SKM-1 treated with dmso at 0.1 percent for 144 hours (cell line): ENCODE results near the gene DDX54.
"Not testable (repeated sequence)": the region's sequence is repeated elsewhere in the genome, so short reads cannot be mapped to it uniquely, and the experiment has no call there.

Source experiments
- DNase-seq: peaks from one replicate; lab custom pipeline; 2025; ENCODE audit not compliant: unreplicated experiment; lab: John Stamatoyannopoulos, UW

DDX54 gene

DNA sequence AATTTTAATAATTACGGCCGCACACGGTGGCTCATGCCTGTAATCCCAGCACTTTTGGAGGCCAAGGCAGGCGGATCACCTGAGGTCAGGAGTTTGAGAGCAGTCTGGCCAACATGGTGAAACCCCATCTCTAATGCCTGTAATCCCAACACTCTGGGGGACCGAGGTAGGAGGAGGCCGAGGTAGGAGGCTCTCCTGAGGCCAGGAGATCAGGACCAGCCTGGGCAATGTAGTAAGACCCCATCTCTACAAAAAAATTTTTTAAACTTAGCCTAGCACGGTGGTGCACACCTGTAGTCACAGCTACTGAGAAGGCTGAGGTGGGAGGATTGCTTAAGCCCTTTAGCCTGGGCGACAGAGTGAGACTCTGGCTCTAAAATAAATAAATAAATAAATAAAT is 41.3 kb downstream of the DDX54 start:
- no peak for DNase-seq

DNA sequence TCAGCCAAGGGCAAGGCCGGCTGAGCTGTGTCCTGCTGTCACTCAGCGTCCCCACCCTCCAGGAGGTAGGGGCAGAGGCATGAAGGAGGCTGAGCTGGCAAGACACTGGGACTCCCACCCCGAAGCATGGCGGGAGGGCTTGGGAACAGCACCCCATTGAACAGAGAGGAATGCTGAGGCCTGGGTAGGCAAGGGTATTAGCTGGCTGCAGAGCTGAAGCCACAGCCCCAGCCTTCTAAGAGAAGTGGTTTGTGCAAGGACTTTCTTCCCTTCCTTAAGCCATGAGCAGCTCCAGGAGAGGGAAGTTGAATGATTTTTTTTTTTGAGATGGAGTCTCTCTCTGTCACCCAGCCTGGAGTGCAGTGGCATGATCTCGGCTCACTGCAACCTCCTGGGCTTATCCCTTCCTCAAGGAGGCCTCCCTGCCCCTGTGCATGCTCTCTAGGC is 42.4 kb downstream of the DDX54 start:
- peak; percentile 28 for DNase-seq

DNA sequence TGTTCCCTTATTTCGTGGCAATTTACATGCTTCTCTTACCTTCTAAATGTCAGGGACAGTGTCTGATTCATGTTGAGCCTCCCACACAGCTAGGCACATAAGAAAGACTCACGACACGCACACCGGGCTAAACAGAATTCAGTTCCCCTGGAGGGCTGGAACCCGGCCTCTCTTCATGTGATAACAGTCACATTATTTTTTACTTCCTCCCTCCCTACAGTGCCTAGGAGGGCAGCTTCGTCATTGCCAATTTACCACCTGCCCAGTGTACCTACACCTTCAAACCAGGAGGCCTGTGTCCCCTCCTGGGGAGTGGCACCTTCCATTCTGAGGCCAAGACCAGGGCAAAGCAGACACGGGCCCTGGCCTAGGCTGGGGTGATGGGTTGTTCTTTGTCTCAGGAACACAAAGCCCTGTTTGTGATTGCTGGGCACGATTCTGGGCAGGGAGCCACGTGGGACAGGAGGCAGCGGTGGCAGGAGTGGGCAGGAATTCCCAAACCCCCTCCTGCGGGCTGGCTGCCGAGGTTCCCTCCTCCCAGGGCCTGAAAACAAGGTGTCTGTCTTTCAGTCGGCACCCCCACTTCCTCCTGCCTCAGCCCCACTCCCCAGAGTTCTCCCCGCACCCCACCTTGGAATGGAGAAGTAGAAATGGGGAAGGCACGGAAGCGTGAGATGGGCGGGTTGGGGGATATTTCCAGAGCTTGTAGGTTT is 42.9 kb downstream of the DDX54 start:
- DNase-seq = peak; percentile 58

DNA sequence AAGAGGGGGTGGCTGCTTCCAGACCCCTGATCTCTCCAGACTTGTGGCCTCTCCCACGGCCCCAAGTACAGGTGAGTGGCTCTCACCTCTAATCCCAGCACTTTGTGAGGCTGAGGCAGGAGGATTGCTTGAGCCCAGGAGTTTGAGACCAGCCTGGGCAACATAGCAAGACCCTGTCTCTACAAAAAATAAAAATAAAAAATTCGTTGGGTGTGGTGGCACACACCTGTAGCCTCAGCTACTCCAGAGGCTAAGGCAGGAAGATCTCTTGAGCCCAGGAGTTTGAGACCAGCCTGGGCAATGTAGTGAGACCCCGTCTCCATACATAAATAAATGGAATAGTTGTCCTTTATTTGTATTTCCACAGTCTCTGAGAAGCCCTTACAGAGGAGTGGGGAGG is 43.6 kb downstream of the DDX54 start:
- DNase-seq = not testable (repeated sequence)

DNA sequence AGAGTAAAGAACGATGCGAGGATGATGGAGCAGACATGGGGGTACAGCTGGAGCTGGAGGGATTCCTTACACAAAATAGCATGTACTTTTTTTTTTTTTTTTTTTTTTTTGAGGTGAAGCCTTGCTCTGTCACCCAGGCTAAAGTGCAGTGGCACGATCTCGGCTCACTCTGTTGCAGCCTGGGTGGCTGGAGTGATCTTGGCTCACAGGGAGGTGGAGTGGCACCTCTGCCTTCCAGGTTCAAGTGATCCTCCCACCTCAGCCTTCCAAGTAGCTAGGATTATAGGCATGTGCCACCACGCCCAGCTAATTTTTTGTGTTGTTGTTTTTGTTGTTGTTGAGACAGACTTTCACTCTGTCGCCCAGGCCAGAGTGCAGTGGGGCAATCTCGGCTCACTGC is 44.6 kb downstream of the DDX54 start:
- no peak for DNase-seq

DNA sequence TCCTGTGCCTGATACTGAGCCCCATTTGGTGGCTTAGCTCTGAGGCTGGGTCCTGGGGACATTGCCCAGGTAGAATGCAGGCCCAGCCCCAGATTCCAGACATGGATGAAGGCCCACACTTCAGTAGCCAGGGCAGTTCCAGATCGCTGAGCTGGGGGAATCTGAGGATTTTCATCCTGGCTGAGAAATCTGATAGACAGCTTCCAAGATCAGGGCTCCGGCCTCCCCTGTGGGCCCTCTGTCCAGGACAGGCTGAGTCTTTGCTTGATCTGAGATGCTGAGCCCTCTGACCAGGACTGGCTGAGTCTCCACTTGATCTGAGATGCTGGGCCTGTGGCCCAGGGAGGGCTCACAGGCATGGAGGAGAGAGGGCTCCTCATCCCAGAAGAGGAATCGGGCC is 46.5 kb downstream of the DDX54 start:
- DNase-seq = no peak

DNA sequence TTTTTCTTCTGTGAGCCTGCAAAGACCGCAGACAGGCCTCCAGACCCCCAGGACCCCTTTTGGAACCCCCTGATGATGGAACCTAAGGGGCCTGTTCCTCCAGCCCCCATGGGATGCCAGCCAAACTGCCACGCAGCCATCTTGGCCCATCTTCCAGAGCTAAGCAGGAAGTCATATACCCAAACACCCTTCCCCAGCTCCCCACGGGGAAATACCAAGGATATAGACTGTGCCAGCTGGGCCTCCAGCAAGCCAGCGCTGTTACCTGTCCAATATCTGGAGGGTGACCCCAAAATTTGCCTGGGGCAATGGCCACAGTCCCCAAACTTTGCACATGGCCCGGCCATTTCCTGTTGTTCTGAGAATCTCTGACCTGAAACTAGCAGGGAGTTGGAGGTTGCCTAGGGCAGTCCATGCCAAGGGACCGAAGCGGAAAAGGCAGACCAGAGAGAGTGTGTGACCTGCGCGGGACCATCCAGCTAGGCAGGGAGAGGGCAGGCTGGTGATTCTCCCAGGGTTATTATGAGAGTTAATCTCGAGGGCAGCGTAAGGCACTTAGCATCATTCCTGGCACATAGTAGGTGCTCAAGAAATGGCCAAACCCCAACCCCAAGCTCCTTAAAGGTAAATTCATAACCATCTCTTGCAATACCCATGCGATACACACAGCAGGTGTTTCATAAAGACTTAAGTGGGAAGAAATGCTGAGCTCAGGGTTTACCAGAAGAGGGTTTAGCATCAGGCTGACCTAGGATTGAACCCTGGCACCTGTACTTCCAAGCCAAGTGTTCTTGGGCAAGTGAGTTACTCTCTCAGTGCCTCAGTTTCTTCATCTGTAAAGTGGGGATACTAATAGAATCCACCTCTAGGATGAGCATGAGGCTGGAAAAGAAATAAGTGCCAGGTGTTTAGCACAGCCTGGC is 47.2 kb downstream of the DDX54 start:
- no peak for DNase-seq

DNA sequence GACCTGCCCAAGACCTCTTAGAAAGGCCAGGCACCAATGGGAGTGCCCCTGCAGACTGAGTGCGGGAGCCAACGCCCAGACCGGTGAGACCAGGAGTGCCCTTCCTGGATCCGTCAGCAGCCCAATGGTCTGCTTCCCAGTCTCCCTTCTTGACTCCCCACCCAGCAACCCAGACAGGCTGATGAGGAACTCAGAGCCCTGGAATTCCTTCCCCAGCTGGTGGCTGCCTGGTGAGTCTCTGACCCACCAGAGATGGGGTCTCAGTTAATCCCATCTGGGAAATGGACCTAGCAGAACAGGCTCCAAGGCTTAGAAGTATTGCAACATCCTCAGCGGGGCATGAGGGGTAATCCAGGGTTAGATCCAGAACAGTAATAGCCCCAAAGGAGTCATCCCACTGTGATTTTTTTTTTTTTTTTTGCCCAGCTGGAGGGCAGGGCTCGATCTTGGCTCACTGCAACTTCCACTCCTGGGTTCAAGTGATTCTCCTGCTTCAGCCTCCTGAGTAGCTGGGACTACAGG is 48.2 kb downstream of the DDX54 start:
- DNase-seq = no peak

DNA sequence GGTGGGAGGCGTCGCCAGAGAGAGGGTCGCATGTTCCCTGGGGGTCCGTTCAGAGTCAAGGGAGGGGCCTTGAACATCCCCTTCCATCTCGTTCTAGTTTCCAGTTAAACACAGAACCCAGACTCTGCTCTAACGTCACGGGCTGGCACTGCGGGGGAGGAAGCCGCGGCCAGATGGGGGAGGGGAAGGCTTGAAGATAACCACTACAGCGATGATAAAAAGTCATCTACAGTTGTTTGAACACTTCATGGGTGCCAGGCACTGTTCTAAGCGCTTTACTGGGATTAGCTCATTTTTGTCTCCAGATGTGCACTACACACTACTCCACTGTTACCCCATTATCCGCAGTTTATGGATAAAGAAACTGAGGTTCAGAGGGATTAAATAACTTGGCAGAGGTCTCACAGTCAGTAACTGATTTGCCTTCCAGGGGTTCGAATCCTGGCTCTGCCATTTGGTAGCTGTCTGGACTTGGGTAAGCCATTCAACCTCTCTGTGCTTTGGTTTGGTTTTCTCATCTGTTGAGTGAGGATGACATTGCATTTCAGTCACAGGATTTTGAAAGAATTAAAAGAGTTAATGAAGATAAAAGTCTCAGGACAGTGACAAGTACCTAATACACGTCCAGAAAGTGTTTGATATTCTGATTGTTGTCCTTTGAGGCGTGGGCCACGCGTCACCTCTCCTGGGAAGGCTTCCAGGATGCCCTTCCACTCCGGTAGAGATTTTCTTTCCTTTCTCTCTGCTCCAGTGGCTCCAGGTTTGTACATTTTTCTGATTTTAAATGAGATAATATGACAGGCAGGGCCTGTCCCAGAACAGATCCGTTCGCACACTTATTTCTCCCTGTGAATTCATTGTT is 48.9 kb downstream of the DDX54 start:
- DNase-seq = no peak

DNA sequence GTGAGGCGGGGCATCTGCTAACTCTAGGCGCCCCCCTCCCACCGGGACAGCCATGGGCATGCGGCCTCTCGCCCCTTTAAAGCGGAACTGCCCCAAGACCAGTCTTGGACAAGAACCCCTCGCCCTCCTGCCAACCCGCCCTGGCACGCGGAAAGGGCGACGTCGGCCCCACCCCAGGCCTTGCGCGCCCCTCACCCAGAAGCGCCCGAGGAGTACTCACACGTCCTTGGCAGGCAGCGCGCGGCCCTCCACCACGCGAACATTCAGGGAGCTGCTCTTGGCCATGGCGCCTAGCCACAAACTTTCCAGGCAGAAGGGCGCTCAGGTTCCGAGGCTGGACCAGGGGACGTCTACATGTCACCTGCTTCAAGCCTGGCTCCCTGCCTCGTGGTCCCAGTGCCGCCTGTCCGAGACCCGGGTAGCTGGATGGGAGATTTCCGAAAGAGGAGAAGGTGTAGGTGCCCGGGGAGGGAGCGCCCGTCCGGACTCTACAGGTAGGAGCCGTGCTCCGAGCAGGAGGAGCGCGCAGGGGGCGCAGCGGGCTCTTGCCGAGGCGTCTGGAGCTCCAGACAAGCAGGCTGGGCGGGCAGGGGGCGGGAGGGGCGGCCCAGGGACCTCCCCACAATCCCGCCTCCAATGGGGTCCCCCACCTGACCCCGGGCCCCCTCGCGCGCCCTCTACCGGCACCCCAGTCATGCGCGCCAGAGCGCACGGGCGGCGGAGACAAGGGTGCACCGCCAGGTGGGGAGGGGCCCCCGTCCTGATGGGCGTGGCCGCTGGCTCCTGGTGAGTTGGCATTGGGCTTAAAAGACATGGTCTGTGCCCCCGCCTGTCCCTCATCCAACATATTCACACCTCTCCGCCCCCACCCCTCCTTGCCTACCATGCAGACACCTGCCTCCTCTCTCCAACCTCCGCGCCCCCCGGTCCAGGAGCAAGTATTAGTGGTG is 49.8 kb downstream of the DDX54 start, which contains the start of gene RASAL1:
Gene RASAL1 (minus strand): TSS at position 584 of the 950 bp plus-strand sequence. CDS start 299 bp downstream, at position 285.
- peak; percentile 11 for DNase-seq

DNA sequence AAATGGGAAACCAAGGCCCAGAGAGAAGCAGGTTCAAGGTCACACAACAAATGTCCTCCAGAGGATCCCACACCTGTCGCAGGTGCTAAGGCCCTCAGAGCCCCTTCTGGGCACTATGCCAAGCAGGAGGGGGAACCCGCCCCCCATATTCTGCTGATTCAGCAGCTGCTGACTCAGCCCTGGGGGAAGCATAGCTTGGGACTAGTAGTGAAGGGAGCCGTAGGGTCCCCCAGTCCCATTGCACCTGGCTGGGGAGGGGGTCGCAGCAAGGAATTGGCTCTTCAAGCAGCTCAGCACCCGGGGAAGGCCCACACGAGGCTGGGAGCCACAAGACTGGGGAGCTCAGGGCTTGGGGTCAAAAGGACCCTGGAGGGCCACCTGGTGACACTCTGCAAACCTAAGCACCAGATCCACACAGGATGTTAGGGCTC is 50.7 kb downstream of the DDX54 start:
- no peak for DNase-seq

DNA sequence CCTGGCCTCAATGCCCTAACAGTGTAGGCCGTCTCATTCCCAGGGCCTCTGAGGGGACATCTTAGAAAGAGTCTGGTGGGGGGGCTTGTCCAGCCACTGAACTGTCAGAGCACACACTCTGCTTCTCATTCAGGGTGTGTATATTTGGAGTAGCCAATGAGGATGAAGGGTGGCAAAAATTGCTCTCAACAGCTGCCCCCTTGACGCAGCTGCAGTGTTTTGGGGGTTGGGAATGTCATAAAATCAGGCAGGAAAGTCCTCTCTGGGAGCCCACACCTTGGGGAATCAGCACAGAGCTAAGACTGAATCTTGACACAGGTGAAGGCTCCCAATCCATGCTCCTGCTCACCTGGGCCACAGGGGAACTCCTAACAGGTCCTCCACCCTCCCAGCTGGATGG is 51.2 kb downstream of the DDX54 start:
- DNase-seq = no peak

DNA sequence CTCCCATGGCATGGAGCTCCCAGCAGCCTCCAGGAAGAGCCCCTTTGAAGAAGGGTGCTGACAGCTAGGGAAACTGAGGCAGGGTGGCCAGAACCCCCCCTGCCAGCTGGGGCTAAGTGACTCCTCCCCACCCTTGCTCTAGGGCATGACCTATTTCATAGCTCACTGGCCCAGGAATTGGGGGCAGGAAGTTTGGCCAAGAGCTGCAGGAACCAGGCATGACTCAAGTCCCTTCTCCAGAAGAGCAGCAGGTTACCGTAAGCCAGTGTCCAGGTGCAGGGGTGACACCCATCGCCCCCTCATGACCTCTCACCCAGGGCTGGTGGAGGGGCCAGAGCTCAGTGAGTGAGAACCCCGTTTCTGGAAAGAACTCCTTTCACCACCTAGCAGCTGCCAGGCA is 51.6 kb downstream of the DDX54 start:
- DNase-seq = no peak

DNA sequence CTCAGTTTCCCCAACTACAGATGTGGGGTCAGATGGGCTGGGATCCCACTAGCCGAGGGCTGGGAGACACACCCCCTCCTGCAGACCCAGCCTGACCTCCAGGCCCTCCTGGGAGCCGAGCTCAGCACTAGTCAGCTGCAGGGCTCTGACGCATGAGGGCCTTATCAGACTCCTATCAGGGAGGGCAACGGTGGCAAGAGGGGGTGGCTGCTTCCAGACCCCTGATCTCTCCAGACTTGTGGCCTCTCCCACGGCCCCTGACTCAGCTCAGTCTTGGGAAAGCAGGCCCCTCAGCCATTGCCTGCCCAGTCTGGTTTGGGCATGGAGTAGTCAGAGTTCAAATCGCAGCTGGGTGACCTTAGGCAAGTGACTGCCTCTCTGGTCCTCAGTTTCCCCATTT is 52.2 kb downstream of the DDX54 start:
- no peak for DNase-seq

DNA sequence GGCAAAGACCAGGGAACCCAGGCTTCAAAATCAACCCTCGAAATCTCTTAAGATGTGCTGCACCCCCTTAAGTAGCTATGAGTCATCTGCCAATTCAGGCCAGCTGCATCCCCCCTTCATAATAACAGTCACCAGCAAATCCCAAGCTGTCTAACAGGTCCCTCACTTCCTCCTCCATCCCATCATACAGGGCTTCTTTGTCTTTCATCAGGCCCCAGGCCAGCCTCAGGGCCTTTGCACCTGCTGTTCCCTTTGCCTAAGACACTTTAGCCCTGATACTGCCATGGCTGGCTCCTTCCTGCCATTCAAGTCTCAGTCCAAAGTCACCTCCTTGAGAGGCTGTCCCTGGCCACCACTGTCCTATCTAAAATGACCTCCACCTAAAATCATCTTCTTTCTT is 53.7 kb downstream of the DDX54 start:
- DNase-seq = no peak

DNA sequence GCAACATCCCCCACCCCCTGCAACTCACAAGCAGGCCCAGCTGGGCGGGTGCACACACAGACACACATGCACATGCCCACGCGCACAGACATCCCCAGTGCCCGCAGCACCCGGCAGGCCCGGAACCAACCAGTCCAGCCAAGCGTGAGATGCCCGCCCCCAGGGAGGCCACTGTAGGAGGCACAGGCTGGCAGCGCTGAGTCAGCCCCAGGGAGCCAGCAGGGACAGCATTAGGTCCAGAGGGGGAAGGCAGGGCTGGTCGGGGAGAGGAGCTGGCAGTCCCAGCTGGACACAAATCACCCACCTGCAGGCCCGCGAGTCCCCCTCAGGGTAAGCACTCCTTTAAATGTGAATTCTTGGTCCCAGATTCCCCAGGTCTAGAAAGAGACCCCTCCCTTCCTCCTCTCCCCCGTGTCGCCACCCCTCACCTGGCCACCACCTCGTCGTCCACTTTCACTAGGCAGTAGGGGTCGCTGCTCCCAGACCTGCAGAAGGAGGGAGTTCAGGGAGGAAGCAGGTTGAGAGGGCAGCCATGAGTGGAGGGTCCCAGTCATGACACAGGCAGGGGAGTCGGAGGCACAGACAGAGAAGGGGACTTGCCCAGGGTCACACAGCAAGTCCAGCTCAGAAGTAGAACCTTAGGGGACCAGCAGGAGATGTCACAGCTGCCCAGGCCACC is 54.7 kb downstream of the DDX54 start:
- no peak for DNase-seq

DNA sequence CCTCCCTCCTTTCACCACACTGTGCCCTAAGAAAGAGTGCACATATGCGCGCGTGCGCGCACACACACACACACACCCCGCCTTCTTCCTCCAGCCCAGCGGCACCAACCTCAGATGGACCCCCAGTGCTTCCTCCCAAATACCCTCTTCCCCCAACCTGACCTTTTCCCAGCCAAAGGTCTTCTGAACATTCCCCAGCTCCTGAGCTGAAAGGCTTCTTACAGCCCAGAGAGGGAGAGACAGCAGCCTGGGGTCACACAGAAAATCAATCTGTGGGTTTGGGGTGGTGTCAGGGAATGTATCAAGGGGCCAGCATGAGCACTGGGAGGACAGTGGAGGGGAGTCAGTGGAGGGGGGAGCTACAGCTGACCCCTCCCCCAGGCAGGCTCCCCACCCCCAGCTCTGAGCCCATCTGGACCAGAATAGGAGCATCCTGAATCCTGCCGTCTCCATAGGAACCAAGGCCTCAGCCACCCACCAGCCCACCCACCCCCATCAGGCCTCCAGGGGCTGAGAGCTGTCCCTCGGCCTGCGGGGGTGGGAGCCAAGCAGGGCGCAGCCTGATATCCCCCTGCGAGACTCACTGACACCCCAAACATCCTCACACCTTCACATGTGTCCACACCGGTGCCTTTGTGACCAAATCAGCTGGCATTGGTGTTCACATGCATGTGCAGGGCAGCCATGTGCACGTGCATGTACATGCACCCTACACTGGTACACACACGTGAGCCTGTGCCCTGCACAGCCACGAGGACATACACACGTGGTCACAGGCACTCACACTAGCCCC is 55.4 kb downstream of the DDX54 start:
- DNase-seq = no peak
